Mesangial cell (primary cell): ENCODE data around the gene CSH2. TPM values are rescaled to one million over a fixed set of nuclear protein-coding genes. Genes with fewer than 3 reads are reported as not detected.

Experiments used
- total RNA-seq: library from RNA; depleted of rRNA; stranded (reverse); fragments of >200 nt; gene quantifications from 2 replicates; pipeline ENCODE4 v1.2.3, GENCODE V29; 2015

Gene CSH2
- not detected in 2 replicates for total RNA-seq

DNA sequence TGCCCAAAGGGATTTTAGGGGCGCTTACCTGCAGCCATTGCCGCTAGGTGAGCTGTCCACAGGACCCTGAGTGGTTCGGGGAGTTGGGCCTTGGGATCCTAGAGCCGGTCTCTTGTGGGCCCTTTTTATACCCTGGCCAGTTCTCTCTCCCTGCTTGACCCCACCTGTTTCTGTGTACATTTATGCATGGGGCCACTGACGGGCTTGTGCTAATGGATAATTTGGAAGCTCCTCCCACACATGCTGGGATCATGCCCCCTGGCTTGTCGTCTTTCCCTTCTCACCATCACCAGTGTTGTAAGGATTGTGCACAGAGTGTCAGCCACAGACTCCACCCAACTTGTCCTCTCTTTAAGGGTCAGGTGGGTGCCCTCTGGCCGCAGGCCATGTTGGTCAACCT lies at the start of gene CSH2:
Gene CSH2, minus strand, starts transcription at position 101 of the 400 bp plus-strand sequence. Its CDS starts 63 bp downstream, at position 38.

DNA sequence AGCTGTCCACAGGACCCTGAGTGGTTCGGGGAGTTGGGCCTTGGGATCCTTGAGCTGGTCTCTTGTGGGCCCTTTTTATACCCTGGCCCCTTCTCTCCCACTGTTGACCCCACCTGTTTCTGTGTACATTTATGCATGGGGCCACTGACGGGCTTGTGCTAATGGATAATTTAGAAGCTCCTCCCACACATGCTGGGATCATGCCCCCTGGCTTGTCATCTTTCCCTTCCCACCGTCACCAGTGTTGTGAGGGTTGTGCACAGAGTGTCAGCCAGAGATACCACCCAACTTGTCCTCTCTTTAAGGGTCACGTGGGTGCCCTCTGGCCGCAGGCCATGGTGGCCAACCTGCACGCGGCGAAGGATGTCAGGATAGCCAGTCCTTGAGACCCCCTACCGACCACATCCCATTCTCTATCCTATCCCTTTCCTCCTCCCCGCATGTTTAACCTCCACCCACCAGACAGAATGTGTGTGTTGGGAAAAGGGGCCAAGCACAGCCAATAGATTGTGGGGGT lies 45.4 kb upstream of the CSH2 start, which contains the start of gene GH1:
Gene GH1, minus strand, starts transcription at position 51 of the 517 bp plus-strand sequence. CDS start 63 bp downstream, outside the sequence.

DNA sequence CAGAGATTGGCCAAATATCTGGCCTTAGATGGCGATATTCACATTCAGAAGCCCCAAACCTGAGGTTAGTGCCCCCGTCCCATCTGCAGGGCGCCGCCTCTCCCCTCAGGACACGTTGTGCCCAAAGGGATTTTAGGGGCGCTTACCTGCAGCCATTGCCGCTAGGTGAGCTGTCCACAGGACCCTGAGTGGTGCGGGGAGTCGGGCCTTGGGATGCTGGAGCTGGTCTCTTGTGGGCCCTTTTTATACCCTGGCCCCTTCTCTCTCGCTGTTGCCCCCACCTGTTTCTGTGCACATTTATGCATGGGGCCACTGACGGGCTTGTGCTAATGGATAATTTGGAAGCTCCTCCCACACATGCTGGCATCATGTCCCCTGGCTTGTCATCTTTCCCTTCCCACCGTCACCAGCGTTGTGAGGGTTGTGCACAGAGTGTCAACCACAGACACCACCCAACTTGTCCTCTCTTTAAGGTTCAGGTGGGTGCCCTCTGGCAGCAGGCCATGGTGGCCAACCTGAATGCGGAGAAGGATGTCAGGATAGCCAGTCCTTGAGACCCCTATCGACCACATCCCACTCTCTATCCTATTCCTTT lies 37.7 kb upstream of the CSH2 start, which contains the start of gene CSHL1:
Gene CSHL1, minus strand, starts transcription at position 218 of the 595 bp plus-strand sequence. Its CDS starts 62 bp downstream, at position 156.

DNA sequence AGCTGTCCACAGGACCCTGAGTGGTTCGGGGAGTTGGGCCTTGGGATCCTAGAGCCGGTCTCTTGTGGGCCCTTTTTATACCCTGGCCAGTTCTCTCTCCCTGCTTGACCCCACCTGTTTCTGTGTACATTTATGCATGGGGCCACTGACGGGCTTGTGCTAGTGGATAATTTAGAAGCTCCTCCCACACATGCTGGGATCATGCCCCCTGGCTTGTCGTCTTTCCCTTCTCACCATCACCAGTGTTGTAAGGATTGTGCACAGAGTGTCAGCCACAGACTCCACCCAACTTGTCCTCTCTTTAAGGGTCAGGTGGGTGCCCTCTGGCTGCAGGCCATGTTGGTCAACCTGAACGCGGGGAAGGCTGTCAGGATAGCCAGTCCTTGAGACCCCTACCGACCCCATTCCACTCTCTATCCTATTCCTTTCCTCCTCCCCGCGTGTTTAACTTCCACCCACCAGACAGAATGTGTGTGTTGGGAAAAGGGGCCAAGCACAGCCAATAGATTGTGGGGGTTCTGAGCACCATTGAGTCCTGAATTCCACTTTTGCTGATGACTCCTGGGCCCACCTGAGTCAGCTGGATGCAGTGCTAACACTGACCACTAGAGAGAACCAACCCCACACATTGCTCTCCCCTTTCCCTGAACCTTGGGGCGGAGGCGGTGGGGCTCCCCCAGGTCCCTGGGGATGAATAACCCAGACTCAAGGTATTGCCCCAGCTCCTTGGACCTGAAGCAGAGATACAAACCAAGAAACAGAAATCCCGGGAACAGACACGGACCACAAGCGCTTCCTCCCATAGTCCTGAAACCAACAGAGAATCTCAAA lies 23.3 kb upstream of the CSH2 start, which contains the start of gene CSH1:
Gene CSH1, minus strand, starts transcription at position 51 of the 831 bp plus-strand sequence. CDS start 63 bp downstream, outside the sequence.

DNA sequence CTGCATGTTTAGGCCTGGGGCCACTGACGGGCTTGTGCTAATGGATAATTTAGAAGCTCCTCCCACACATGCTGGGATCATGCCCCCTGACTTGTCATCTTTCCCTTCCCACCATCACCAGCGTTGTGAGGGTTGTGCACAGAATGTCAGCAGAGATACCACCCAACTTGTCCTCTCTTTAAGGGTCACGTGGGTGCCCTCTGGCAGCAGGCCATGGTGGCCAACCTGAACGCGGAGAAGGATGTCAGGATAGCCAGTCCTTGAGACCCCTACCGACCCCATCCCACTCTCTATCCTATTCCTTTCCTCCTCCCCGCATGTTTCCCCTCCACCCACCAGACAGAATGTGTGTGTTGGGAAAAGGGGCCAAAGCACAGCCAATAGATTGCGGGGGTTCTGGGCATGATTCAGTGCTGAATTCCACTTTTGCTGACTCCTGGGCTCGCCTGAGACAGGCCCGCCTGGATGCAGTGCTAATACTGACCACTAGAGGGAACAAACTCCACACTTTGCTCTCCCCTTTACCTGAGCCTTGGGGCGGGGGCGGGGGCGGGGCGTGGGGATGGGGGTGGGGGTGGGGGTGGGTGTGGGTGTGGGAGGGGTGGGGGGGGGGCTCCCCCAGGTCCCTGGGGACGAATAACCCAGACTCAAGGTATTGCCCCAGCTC lies 8.6 kb upstream of the CSH2 start, which contains the start of gene GH2:
Gene GH2, minus strand, starts transcription at position 10 of the 667 bp plus-strand sequence. CDS start 143 bp downstream, outside the sequence.

DNA sequence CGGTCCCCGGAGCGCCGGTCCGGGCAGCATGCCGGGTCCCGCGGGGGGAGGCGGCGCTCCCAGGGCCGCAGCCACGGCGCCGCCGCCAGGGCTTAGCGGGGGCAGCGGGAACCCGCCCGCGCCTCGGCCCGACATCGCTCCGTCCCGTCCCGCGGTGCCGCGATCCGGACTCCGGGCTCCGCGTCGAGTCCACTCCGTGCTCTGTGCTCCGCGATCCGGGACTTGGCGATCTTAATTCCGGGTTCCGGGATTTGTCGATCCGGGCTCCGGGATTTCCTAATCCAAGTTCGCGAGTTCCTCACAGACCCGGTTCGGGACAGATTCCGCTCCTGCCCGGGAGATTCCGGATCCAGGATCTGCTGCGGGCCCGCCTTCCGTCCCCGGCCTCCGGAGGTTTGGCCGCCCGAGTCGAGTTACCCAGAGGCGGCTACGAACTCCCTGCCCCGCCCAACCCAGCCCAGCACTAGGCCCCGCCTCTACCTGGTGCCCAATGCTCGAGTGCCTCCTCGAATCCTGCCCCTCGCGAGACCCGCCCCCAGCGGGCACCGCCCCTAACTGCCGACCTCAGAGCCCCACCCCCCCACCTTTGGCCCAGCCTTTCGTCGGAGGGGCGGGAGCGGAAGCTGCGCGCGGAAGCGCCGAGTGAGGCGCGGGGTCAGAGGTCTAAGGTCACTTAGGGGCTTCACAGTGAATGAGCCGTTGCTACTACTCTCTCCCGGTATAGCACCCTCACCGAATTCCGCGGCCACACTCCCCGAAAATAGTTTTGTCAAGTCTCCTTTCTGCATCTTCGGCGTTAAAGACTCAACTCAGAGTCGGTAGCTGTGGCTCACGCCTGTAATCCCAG lies 30.7 kb downstream of the CSH2 start, which contains the start of gene SMARCD2:
Gene SMARCD2, minus strand, starts transcription at position 146 of the 847 bp plus-strand sequence. Its CDS starts 11 bp downstream, at position 135.

DNA sequence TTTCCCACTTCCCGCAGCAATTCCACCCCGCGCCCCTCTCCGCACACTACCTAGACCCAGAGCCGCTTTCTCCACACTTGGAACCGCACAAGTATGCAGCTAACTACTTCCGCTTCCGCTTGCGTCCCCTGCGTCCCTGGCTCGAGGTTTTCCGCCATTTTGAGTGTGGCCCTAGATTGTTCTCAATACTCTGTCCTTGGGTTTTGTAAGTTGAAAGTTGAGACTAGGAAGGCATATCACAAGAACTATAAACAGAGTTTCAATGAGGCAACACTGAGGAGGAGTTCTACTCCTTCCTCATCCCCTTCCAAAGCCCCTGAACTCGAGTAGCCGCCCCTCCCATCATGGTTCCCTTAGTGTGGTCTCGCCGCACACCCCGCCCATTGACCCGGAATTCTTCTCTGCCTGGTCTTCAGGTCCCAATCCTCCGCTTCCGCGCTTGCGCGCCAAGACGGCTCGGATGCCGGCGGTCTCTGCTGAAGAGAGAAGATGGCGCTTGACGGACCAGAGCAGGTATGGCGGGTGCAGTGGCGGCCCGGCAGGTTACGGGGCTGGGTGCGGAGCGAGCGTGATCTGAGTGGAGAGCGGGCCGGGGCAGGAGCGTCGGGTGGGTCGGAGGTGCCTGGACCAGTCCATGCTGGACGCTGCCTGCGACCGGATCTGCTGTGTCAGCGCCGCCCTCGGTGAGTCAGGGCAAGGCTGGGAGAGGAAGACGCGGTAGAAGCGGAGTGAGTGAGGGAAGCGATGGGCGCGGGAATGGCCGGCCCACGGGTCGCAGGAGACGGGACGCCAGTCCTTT lies 46.3 kb downstream of the CSH2 start, which contains the start of the genes FTSJ3 and PSMC5:
Gene FTSJ3, minus strand, starts transcription at position 662 of the 799 bp plus-strand sequence. CDS start 761 bp downstream, outside the sequence.
Gene PSMC5, plus strand, starts transcription at position 430 of the 799 bp plus-strand sequence. Its CDS starts 60 bp downstream, at position 490.

Other genes with a start within 250 kb of the CSH2 start
- 73.8 and 88.6 TPM in 2 replicates for gene LIMD2, start 173.6 kb downstream of the CSH2 start, total RNA-seq
- gene STRADA, start 131.9 kb downstream of the CSH2 start, total RNA-seq, result 16.3 and 16.5 TPM in 2 replicates
- gene CCDC47, start 100.1 kb downstream of the CSH2 start, total RNA-seq, result 22.3 and 23.8 TPM in 2 replicates
- 30.9 and 32.4 TPM in 2 replicates for gene DDX42, start 99.5 kb downstream of the CSH2 start, total RNA-seq
- gene PSMC5, start 46.2 kb downstream of the CSH2 start, total RNA-seq, result 60.0 and 76.8 TPM in 2 replicates
- 53.2 and 77.4 TPM in 2 replicates for gene FTSJ3, start 46.0 kb downstream of the CSH2 start, total RNA-seq
- 78.5 and 89.1 TPM in 2 replicates for gene SMARCD2, start 31.0 kb downstream of the CSH2 start, total RNA-seq
- not detected in 2 replicates for gene GH2, start 8.3 kb upstream of the CSH2 start, total RNA-seq
- not detected in 2 replicates for gene CSH1, start 22.9 kb upstream of the CSH2 start, total RNA-seq
- not detected in 2 replicates for gene CSHL1, start 37.6 kb upstream of the CSH2 start, total RNA-seq
- not detected in 2 replicates for gene GH1, start 45.2 kb upstream of the CSH2 start, total RNA-seq
- gene CD79B, start 58.7 kb upstream of the CSH2 start, total RNA-seq, result 0.76 TPM in 1 of 2 replicates, not detected in the other
- under 0.01 TPM in 2 replicates for gene SCN4A, start 99.2 kb upstream of the CSH2 start, total RNA-seq
- 0.38 and 0.49 TPM in 2 replicates for gene PRR29, start 124.7 kb upstream of the CSH2 start, total RNA-seq
- gene ICAM2, start 147.0 kb upstream of the CSH2 start, total RNA-seq, result 2.3 and 6.8 TPM in 2 replicates